NCI-H2081 treated with DMSO at 0.1 percent for 48 hours (cell line): ENCODE results near the gene KIAA0232.

Experiments
- DNase-seq: peaks from one replicate; lab custom pipeline; 2025; lab: John Stamatoyannopoulos, UW

The KIAA0232 gene

GRCh38 chr4:6782147-6782845 lies at the start of gene KIAA0232:
Gene KIAA0232 (plus strand): TSS chr4:6782727. CDS start chr4:6824454, 41,727 bp downstream.
- DNase-seq, result peak; percentile 67

GRCh38 chr4:6733358-6734164 lies 49.0 kb upstream of the KIAA0232 start:
- no peak for DNase-seq

DNA sequence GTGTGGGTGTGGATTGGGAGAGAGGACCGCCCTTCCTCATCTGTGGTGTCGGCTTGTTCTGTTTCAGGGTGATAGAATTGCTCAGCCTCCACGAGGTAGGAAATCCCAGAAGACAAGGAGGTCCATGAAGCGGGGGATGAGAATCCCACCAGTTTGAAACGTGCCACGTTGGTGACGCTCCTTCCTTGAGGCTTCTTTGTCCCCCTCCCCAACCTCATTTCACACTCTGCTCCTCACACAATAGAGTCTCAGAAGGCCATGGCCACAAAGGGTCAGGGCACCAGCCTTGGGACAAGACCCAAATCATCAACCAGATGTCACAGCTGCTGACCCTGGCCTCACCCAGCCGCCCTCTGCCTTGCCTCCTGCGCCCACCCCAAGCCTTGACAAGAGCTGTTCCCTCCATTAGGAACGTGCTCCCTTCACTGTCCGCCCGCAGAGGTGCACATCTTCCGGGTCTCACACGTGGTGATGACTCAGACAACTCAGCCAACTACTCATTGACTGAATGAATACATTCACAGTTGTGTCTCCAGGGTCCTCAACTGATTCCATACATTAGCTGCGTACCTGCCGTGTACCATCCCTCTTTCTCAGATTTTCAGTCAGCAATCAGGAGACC lies 48.3 kb upstream of the KIAA0232 start:
- DNase-seq, result no peak

DNA sequence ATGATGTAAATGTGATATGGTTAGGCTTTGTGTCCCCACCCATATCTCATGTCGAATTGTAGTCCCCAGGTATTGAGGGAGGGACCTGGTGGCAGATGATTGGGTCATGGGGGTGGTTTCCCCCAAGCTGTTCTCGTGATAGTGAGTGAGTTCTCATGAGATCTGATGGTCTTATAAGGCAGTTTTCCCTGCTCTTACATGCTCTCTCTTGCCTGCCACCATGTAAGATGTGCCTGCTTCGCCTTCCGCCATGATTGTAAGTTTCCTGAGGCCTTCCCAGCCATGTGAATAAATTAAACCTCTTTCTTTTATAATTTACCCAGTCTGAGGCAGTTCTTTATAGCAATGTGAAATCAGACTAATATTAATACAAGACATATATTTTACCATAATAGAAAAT lies 42.6 kb upstream of the KIAA0232 start:
- no peak for DNase-seq

DNA sequence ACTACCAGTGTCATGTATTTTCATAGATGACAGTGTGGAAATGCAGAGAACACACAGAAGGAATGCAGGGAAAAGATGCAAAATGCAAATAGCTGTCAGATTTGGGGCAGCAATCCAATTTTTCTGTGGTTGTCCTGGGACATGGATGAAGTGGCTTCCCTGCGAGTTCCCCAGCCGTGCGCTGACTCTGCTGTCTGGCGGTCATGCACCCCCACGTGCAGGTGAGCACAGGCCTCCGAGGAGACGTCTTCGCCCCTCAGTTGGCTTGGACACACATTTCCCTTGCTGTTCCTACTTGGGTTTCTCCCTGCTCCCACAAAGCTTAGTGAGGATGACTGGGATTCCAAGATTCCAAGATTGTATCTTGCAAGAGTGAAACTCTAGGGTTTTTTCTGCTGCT lies 42.2 kb upstream of the KIAA0232 start:
- no peak for DNase-seq

DNA sequence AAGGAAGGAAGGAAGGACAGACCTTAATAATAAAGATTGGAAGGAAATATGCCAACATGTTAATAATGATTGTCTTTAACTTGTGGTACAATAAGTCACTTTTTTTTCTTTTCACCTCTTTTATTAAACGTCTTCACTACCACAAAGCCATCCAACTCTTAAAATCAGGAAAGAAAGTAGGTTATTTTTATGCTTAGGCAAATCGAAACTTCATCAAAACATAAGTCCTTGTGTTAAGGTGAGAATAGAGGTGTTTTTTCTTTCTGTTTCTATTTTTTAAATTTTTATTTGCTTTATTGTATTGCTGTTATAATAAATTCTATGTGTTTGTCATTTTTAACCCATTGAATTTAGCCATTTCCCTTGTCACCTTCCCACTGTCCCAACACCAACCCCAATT lies 40.0 kb upstream of the KIAA0232 start:
- no peak for DNase-seq

GRCh38 chr4:6742989-6743388 lies 39.5 kb upstream of the KIAA0232 start:
- DNase-seq, result no peak

GRCh38 chr4:6746721-6747293 lies 35.7 kb upstream of the KIAA0232 start:
- peak; percentile 81 for DNase-seq

GRCh38 chr4:6747294-6748051 lies 35.1 kb upstream of the KIAA0232 start:
- DNase-seq, result peak; percentile 75

- no peak for DNase-seq
These were observed 34.2 kb upstream of the KIAA0232 start for GRCh38 chr4:6748286-6748685.

GRCh38 chr4:6749340-6750171 lies 33.0 kb upstream of the KIAA0232 start:
- DNase-seq, result no peak

DNA sequence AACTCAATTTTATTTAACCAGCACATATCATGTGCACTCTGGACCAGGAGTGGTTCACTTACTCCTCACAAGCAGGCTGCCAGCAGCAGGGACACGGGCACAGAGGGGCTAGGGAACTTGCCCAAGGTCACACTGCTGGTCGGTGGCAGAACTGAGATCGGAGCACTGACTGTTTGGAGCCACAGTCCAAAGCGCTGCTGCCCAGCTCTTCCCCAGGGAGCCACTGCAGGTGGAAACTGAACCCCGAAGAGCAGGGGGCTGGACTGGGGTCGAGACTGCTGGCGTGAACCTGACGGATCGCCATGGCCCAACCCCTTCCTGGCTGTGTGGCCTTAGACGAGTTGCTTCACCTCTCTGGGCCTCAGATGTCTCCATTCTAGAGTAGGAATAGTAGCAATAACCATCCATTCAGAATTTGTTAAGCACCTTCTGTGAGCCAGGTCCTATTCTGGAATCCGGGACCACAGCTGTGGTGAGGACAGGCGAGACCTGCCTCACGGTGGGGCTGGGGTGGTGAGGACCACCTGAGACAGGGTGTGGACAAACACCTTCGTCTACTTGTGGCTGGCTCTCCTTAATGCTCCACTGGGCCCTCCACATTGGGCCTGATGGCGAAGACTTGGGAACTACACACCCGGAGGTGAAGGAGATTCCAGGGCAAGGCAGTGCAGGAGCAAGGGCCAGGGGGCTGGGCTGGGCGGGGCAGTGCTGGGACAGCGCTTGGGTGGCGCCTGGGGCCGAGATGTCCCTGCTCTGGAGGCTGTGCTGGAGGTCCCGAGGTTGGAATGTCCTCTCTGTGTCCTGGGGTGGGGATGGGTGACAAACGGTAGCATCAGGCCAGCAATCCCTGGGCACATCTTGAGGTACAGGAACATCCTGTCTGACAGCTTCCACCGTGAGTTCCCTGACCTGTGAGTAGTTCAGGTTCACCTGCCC lies 32.0 kb upstream of the KIAA0232 start:
- no peak for DNase-seq

DNA sequence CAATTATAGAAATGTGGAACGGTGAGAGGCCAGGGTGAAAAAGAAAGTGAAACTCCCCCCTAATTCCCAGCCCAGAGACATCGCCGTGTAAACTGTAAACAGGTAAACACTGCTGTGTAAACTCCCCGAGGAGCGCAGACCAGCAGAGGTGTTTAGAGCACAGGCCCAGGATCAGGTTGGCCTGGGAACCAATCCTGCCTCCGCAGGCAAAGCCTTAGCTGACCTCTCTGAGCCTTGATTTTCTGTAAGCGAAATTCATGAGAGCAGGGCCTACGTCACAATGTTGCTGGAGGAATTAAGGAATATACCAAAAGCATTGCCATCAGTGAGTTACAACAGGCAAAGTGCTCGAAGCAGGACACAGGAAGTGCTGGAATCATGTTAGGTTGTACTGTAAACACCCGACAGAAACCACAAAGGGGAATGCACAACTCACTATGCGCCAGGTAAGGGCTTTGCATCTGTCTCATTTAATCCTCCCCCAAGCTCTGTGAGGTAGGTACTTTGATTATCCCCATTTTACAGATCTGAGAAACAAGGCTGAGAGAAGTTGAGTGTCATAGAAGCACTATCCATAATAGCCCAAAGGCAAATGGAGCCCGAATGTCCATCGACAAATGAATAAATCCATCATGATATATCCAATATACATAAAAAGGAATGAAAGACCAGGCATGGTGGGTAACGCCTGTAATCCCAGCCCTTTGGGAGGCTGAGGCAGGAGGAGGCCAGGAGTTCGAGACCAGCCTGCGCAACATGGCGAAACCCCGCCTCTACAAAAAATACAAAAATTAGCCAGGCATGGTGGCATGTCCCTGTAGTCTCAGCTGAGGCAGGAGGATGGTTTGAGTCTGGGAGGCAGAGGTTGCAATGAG lies 30.7 kb upstream of the KIAA0232 start:
- DNase-seq, result no peak

DNA sequence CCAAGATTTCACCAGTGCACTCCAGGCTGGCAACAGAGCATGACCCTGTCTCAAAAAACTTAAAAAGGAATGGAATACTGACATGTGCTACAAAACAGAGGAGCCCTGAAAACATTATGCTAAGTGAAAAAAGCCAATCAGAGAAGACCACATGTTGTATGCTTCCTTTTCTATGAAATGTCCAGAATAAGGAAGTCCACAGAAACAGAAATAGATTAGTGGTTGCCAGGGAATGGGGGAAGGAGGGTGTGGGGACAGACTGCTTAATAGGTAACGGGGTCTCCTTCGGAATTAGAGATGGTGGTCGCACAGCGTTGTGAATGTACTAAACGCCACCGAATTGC lies 30.1 kb upstream of the KIAA0232 start:
- no peak for DNase-seq

DNA sequence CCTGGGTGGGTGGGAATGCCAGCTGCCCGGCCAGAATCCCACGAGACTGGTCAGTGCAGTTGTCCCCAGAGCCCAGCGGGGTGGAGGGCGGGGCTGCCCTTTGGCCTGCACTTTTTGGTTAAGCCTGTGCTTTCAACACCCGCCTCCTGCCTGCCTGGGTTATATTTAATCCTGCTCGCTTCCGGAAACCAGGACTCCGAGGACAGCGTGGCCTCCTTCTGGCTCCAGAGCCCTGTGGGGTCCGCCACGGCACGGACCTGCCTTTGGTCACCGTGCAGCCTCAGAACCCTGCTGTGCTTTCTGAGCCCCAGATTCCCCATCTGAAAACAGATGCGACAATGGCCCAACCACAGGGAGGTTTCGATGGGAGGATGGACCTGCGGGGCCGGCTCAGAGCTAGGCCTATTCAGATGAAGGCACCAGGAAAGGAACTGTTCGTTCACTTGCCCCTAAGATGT lies 29.4 kb upstream of the KIAA0232 start:
- DNase-seq, result no peak

DNA sequence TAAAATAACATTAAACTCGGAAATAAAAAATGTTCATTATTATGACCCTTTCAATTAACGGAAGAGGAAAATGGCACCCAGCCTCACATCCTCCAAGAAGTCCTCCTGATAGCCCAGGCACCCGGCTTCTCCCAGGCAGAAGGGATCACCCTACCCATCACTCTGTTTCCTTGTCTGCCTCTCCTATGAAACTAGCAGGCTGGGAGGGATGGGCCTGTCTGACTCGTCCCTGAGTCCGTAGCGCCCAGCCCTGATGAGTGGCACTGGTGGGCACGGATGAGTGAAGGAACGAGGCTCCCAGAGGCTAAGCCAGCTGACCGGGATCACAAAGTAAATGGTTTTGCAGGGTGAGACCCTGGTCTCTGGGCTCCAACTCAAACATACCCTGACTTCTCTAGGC lies 28.6 kb upstream of the KIAA0232 start:
- DNase-seq, result no peak

DNA sequence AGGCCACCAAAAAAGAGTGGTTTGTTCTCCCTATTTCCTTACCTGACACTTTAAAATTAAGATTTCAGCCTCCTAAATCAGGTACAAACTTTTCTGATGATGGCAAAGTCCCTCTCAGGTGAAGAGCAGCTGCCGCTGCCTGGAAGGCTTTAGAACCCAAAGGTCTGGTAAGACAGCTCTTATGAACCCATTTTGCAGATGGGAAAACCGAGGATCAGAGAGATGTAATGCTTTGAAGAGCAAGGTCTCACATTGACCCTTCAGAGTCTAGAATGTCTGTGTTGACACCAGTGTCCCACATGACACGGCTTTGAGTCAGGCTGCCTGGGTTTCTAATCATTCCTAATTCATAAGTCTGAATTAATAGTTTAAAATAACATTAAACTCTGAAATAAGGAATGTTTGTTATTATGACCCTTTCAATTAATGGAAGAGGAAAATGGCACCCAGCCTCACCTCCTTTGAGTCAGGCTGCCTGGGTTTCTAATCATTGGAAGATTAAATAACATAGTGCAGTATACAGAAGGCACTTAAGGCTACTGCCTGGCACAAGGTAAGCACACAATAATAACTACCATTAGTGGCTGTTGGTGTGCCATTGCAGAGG lies 27.9 kb upstream of the KIAA0232 start:
- no peak for DNase-seq

DNA sequence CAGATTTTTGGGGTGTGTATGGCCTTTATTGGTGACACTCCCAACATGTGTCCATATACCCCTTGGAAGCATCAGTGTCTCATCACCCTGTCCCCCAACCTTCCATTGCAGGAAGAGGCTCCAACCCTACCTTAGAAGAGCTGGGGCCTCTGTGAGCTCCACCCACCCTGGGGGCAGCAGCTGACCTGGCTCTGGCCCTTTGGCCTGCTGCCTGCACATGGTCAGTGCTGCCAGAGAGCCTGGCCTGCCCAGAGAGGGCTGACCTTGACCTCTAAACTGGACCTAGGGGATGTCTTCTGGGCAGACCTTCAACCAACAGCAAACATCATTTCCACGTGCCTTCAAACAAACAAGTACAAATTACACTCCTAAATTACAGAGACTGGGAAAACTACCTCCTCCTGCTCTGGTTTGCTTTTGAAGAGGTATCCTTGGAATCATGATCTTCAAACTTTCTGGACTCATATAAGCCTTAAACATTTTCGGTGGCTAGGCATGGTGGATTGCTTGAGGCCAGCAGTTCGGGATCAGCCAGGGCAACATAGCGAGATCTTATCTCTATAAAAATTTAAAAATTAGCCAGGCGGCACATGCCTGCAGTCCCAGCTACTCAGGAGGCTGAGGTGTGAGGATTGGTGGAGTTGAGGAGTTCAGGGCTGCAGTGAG lies 27.3 kb upstream of the KIAA0232 start:
- DNase-seq, result no peak
